Astrocyte of the spinal cord (primary cell): Measurements from ENCODE around the gene CLIP2.
"Not testable (repeated sequence)": the region's sequence is repeated elsewhere in the genome, so short reads cannot be mapped to it uniquely, and the experiment has no call there.

ENCODE experiments used
- DNase-seq: peaks from one replicate; pipeline ENCODE4 v3.0.0; 2011; ENCODE audit warnings: low read depth, low spot score
- H3K4me3 ChIP-seq: 2 replicates; pipeline ENCODE4 v1.5.1; 2011; ENCODE audit warnings: low read depth, mild to moderate bottlenecking, low read length, moderate library complexity
- in situ Hi-C: cut with HindIII; loops from 2 replicates; pipeline ENCODE4 v1.10.0; 2017; ENCODE audit warnings: low sequenced_read_pairs
- TF ChIP-seq, protein P1 (sequence below): IDR thresholded peaks from 2 replicates; pipeline ENCODE4 v1.5.1; 2012; ENCODE audit warnings: low read depth, mild to moderate bottlenecking, low read length, inconsistent platforms

Gene CLIP2

DNA sequence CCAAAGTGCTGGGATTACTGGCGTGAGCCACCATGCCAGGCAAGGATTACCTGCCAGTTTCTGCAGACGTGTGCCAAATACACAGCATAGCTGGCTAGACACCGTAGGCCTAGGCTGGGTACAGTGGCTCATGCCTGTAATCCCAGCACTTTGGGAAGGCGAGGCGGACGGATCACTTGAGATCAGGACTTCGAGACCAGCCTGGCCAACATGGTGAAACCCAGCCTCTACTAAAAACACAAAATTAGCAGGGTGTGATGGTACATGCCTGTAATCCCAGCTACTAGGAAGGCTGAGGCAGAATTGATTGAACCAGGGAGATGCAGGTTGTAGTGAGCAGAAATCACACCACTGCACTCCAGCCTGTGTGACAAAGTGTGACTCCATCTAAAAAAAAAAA, 35.9 kb upstream of the CLIP2 start:
- no peak for DNase-seq
- peak overlapping the region; percentile 87 for H3K4me3 ChIP-seq
- TF ChIP-seq, protein P1, sequence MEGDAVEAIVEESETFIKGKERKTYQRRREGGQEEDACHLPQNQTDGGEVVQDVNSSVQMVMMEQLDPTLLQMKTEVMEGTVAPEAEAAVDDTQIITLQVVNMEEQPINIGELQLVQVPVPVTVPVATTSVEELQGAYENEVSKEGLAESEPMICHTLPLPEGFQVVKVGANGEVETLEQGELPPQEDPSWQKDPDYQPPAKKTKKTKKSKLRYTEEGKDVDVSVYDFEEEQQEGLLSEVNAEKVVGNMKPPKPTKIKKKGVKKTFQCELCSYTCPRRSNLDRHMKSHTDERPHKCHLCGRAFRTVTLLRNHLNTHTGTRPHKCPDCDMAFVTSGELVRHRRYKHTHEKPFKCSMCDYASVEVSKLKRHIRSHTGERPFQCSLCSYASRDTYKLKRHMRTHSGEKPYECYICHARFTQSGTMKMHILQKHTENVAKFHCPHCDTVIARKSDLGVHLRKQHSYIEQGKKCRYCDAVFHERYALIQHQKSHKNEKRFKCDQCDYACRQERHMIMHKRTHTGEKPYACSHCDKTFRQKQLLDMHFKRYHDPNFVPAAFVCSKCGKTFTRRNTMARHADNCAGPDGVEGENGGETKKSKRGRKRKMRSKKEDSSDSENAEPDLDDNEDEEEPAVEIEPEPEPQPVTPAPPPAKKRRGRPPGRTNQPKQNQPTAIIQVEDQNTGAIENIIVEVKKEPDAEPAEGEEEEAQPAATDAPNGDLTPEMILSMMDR = no peak
- in situ Hi-C loops = no loop called here

DNA sequence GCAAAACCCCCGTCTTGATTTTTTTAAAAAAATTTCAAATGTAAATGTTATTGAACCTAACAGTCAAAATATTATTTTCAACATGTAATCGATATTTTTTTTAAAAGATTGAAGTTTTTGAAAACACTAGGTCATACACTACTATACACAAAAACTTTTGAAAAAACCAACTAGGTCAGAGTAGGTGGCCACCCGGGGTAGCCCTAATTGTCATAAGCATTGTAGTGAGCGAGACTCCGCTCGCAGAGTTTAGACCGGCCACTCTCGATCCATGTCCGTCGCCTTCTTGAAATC, 35.4 kb upstream of the CLIP2 start:
- no peak for DNase-seq
- in situ Hi-C loops = no loop called here
- TF ChIP-seq, protein P1 = no peak
- H3K4me3 ChIP-seq = peak overlapping the region; percentile 87

DNA sequence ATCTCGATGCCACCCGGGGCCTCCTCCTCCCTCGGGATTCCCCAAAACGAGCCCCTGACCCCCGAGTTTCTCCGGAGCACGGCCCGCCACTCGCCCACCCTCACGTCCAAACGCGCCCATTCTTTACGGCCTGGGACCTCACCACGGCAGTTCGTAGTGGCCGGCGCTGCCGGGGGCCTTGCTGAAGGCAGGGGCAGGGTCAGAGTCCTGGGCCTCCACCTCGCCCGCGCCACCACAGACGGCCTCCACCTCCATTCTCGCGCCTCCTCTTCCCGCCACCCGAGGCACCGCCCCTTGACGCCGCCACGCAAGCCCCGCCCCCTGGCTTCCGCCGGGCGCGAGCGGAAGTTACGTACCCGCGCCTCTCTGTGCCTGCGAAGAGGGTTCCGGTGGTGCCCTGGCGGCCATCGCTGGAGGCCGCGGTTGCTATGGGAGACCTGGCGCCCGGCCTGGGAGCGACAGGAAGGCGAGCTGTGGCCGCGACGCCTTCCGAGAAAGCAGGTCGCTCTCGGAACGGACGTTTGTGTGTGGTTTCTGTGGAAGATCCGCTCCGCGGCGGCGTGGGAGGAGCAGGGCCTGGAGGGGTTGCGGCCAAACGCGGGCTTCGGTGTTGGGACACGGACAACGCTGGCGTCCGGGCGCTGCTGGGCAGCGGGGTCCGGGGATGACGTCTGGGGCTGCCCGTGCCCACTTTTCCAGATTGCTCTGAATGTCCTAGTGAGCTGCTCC, 34.9 kb upstream of the CLIP2 start, which contains the start of gene RFC2:
Gene RFC2 (minus strand): TSS at position 271 of the 729 bp plus-strand sequence. CDS start 16 bp downstream, at position 255.
- H3K4me3 ChIP-seq = peak within 1 kb of the TSS; percentile 87
- in situ Hi-C loops = no loop called here
- peak; percentile 97 for DNase-seq
- TF ChIP-seq, protein P1 = peak; percentile 15

DNA sequence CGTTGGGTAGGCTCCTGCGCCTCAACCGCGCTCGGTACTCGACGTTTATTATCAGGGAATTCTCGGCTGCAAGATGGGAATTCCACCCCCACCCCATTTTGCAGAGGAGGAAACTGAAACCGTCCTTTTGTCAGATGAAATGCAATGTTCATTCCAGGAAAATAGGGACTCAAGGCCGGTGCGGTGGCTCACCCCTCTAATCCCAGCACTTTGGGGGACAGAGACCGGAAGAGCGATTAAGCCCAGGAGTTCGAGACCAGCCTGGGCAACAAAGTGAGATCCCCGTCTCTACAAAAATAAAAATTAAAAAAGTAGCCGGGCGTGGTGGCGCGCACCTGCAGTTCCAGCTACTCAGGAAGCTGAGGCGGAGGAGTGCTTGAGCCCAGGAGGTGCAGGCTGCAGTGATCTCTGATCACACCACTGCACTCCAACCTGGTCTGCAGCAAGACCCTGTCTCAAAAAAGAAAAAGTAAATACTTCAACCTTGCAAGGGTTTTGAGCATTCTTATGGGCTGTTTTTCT, 34.3 kb upstream of the CLIP2 start:
- TF ChIP-seq, protein P1 = no peak
- peak overlapping the region; percentile 87 for H3K4me3 ChIP-seq
- in situ Hi-C loops = no loop called here
- DNase-seq = no peak

DNA sequence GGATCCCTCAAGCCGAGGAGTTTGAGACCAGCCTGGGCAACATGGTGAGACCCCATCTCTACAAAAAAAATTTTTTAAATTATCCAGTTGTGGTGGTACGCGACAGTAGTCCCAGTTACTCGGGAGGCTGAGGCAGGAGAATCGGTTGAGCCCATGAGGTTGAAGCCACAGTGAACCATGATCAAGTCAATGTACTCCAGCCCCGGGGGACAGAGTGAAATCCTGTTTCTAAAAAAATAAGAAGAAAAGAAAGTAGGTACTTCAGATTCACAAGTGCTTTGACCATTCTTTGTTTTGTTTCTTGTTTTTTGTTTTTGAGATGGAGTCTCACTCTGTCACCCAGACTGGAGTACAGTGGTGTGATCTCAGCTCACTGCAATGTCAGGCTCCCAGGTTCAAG, 33.7 kb upstream of the CLIP2 start:
- DNase-seq, H3K4me3 ChIP-seq, in situ Hi-C loops: not testable (repeated sequence)

DNA sequence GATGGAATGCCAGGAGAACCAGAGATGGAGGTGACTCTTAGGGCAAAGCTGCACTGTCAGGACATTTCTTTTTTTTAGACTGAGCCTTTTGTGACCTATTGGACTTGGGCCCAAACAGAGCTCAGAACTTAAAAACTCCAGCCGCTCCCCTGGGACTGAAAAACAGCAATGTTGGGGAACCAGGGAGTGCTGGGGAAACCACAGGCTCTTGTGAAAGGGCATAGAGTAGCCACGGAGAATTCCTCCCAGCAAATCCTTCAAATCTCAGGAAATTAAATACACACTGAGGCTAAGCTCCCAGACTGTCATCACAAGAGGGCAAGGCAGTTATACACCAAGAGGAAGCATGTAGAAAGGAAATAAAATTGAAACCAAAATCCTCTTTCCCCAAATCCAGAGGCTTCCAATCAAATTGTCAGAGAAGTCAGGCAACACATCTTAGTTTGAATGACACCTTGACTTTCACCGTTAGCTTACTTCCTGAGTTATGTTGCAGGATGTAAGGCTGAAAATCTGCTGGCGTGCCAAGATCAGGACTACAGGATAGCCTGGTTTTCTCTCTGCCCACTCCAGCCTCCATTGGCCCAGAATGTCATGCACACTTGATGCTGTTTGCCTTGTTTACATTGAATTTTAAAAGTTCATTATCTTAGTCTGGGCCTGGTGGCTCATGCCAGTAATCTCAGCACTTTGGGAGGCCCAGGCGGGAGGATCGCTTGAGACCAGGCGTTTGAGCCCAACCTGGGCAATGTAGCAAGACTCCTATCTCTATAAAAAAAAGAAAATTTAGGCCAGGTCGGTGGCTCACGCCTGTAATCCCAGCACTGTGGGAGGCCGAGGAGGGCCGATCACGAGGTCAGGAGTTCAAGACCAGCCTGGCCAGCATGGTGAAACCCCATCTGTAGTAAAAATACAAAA, 32.5 kb upstream of the CLIP2 start:
- peak; percentile 89 for DNase-seq
- in situ Hi-C loops = no loop called here
- no peak overlapping the region for H3K4me3 ChIP-seq
- TF ChIP-seq, protein P1 = no peak

DNA sequence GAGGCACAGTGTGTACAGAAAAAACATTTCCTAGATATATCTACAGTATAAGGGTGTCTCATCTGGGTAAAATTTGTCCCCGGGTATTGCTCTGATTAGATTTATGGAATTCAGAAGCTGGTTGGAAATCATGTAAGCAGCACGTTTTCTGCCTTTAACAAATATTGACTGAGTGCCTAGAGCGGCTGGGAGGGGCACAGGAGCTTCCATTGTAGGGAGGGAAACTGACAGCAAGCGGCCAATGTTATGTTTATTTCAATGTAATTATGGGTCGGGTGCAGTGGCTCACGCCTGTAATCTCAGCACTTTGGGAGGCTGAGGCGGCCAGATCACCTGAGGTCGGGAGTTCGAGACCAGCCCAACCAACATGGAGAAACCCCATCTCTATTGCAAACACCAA, 30.6 kb upstream of the CLIP2 start:
- TF ChIP-seq, protein P1 = no peak
- no peak overlapping the region for H3K4me3 ChIP-seq
- in situ Hi-C loops = no loop called here
- no peak for DNase-seq
